VCaP (cell line): ENCODE measurements around the gene MCCD1.
A peak's percentile ranks its signal among the peaks of the same experiment; 100 is the strongest.
"Not testable (repeated sequence)": the region's sequence is repeated elsewhere in the genome, so short reads cannot be mapped to it uniquely, and the experiment has no call there.

Experiments used
- H3K27ac ChIP-seq: fragments of 450-650 bp; 2 replicates; pipeline ENCODE4 v1.5.1; 2017
- CTCF ChIP-seq: fragments of 450-650 bp; conservative IDR thresholded peaks from 2 replicates; pipeline ENCODE4 v1.5.1; 2017; ENCODE audit warnings: mild to moderate bottlenecking, moderate library complexity

The MCCD1 gene

GRCh38 chr6:31489086-31489485 is 39.7 kb upstream of the MCCD1 start:
- no peak for TF ChIP-seq CTCF
- no peak overlapping the region for H3K27ac ChIP-seq

- no peak for TF ChIP-seq CTCF
- no peak overlapping the region for H3K27ac ChIP-seq
Measured at GRCh38 chr6:31490115-31490873, 38.5 kb upstream of the MCCD1 start.

GRCh38 chr6:31493550-31493874 is 35.2 kb upstream of the MCCD1 start:
- not testable (repeated sequence) for H3K27ac ChIP-seq

- TF ChIP-seq CTCF = peak; percentile 92
- H3K27ac ChIP-seq = no peak overlapping the region
Measured at GRCh38 chr6:31493875-31494694, 34.7 kb upstream of the MCCD1 start.

GRCh38 chr6:31495580-31495979 is 33.2 kb upstream of the MCCD1 start:
- H3K27ac ChIP-seq = no peak overlapping the region
- no peak for TF ChIP-seq CTCF

GRCh38 chr6:31496826-31497225 is 31.9 kb upstream of the MCCD1 start:
- not testable (repeated sequence) for H3K27ac ChIP-seq

- TF ChIP-seq CTCF = no peak
- H3K27ac ChIP-seq = no peak within 1 kb of the TSS
Measured at GRCh38 chr6:31497531-31498476, 31.0 kb upstream of the MCCD1 start, which contains the start of gene MICB. Gene MICB (plus strand): TSS chr6:31498145. CDS start chr6:31498194, 49 bp downstream.

- TF ChIP-seq CTCF = no peak
Measured at GRCh38 chr6:31498748-31499147, 30.0 kb upstream of the MCCD1 start.

GRCh38 chr6:31499648-31500047 is 29.1 kb upstream of the MCCD1 start:
- not testable (repeated sequence) for H3K27ac ChIP-seq

More at GRCh38 chr6:31498748-31499147, 30.0 kb upstream of the MCCD1 start:
- H3K27ac ChIP-seq = no peak overlapping the region
